ENCODE measurements around the gene TBC1D19. TPM values are rescaled to one million over a fixed set of nuclear protein-coding genes. Genes with fewer than 3 reads are reported as not detected.

Gene TBC1D19
- 3.2 to 4.7 TPM (median 4.4 TPM) in 5 replicates for total RNA-seq (2022; extraction: Qiagen RNA extraction)

DNA sequence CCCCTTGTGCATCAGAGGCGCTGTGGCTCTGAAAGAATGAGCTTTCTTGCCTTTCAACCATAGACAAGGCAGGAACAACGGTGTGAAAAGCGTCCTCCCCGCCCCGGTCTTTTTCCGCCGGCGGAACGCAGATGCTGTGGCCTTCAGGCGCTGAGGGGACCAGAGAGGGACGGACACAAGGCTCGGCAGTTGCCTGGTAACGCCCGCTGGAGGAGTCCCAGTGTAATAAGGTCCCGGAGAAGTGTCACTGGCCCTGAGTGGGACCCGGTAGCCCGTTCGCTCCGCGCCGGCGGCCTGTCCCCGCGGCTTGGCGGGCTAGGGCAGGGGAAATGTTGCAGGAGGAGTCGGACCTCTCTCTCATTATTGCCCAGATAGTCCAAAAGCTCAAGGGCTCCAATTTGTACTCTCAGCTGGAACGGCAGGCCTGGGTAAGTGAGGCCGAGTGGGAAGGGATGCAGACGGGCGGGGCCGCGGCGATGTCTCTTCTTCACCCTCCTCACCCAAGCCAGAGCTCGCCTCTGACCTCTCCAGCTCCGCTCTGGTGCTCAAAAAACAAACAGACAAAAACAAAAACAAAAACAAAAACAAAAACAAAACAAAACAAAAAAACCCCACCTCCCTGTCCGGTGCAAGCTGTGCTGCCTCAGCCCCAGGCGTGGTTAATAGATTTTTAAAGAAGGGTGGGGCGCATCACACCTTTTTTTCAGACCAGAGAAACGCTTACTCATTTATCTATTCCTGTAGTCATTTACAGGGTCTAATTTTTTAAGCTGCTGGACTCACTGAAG is at the start of gene TBC1D19:
Gene TBC1D19 (plus strand): TSS at position 220 of the 788 bp plus-strand sequence. CDS start 110 bp downstream, at position 330.

Other genes starting within 250 kb of the TBC1D19 start
- gene CCKAR, start 93.6 kb upstream of the TBC1D19 start, total RNA-seq (2022; extraction: Qiagen RNA extraction): not detected in 5 replicates

Measured in A549 treated with Mapracorat at 1 μM for 4 hours (cell line).